ENCODE data around the gene PFDN2. TPM values are rescaled to one million over a fixed set of nuclear protein-coding genes. Genes with fewer than 3 reads are reported as not detected.

PFDN2 gene
- total and polyA plus RNA-seq, 10 of the 15 experiments (the other 5 are each of a cell fraction or from before 2014, with no cell fraction given): 30.0 to 141 (median 80.5) TPM

DNA sequence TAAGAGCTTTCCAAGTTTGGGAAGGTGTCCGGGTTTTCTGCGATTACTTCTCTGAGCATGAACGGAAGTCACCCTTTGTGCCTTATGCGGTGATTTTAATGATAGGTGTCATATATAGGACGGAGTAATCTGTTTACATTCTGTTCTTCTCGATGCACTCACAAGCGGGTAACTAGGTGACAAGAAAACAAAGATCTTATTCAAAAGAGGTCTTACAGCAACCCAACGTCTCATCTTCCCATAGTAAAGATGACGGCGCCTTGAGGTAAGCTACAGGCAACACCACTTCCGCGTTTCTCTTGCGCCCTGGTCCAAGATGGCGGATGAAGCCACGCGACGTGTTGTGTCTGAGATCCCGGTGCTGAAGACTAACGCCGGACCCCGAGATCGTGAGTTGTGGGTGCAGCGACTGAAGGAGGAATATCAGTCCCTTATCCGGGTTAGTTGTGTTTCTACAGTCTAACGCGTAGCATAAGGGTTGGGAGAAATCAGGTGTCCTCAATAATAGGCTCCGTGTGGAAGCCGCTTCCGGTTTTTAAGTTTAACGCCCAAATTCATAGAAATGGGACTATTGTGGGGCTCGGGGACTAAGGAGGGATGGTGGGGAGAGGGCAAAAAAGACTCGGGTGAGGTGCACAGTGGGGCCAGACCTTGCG, 36.0 kb upstream of the PFDN2 start, which contains the start of gene UFC1:
UFC1 (plus strand) TSS at position 297 of the 656 bp plus-strand sequence; CDS start at position 317, 20 bp downstream.
- Histone ChIP-seq H3K27me3 (replicated peaks in 1 of 2; ENCODE audit: control insufficient read depth in 2 of 2, insufficient read depth in 2 of 2, low read length in 1 of 2) (no peaks in the 10 kb centered on the region), H3K4me2 (ENCODE audit: control insufficient read depth, insufficient read depth) (peak within 1 kb of the TSS; percentile 77), H3K4me1 (ENCODE audit: control insufficient read depth, insufficient read depth, low read length) (peaks cover 10% of the 10 kb centered on the region), H3K9me3 (replicated peaks; ENCODE audit: control insufficient read depth, insufficient read depth, low read length) (no peaks in the 10 kb centered on the region), H3K36me3 (ENCODE audit: control insufficient read depth in 2 of 2, insufficient read depth in 2 of 2, low read length in 1 of 2) (peaks cover 0 to 6% of the 10 kb centered on the region in 2 experiments), H4K20me1 (ENCODE audit: control insufficient read depth, insufficient read depth) (no peaks in the 10 kb centered on the region), H3K9ac (ENCODE audit: control insufficient read depth, insufficient read depth, low read length) (peak within 1 kb of the TSS; percentile 99), H3K79me2 (ENCODE audit: control insufficient read depth, insufficient read depth, low read length) (peaks cover 16% of the 10 kb centered on the region), H3K4me3 (peak within 1 kb of the TSS; percentile 89), H2AFZ (ENCODE audit: control insufficient read depth, low read depth, low read length) (peak within 1 kb of the TSS; percentile 99), H3K27ac (ENCODE audit: control insufficient read depth, insufficient read depth) (peak within 1 kb of the TSS; percentile 98)
- peak; percentile 86 for FAIRE-seq
- intact Hi-C loops (cut with micrococcal nuclease; ENCODE audit: unreplicated experiment) (no loop called here), in situ Hi-C loops (cut with MboI) (no loop called here)
- DNase-seq (ENCODE audit: low read depth, low spot score): peak; percentile 83
- POLR2A ChIA-PET: interaction anchor here (0.7 to 2.0 kb wide), 11 partner anchors 14 to 470 kb away, joined by 3 to 16 read pairs (median 6); partner anchors contain the start of genes ARHGAP30, DEDD and TOMM40L
- CTCF ChIA-PET: interaction anchor here (0.6 to 4.6 kb wide), 5 partner anchors 11 to 108 kb away, joined by 3 to 38 read pairs (median 3); partner anchors contain the start of genes PPOX and USF1
- WGBS (ENCODE audit: insufficient coverage, insufficient replicate concordance, low lambda C conversion rate, missing lambda C conversion rate): under 1% methylated on average over 33 of the region's 33 CpGs
- BruUV-seq (replicated peaks): TSS peak; percentile 100
- RAD21 ChIA-PET (ENCODE audit: unreplicated experiment): interaction anchor here (1.3 to 1.6 kb wide), 3 partner anchors 12 to 108 kb away, joined by 4 to 6 read pairs (median 4); partner anchors contain the start of genes PPOX, TOMM40L and USF1
- ATAC-seq: peak; percentile 98
- SMC1A ChIA-PET (ENCODE audit: uncharacterized antibody, unreplicated experiment): interaction anchor here (0.7 to 1.9 kb wide), 8 partner anchors 12 to 156 kb away, joined by 3 to 8 read pairs (median 4); partner anchors contain the start of genes DEDD, PPOX and TOMM40L
- TF ChIP-seq KLF5 (IDR thresholded peaks at IDR 0.05; ENCODE audit: partially characterized antibody) (no peak), SIN3A (IDR thresholded peaks at IDR 0.05; ENCODE audit: low read depth, low read length) (peak; percentile 87), RB1 (IDR thresholded peaks at IDR 0.05; ENCODE audit: borderline replicate concordance) (peak; percentile 79; the same call in 1 of the 2 replicates), TCF12 (IDR thresholded peaks at IDR 0.05; ENCODE audit: low read depth, low read length) (0 out of 2 replicates have a peak, but pooled peaks have one; percentile 38), NFYA (IDR thresholded peaks at IDR 0.05; ENCODE audit: borderline replicate concordance, low read depth, low read length) (no peak), CREM (IDR thresholded peaks at IDR 0.05; ENCODE audit: low read depth) (peak; percentile 79), RFX5 (IDR thresholded peaks at IDR 0.05; ENCODE audit: low read depth, low read length) (0 out of 2 replicates have a peak, but pooled peaks have one; percentile 7), POU2F2 (IDR thresholded peaks at IDR 0.05; ENCODE audit: borderline replicate concordance, low read depth, low read length) (peak; percentile 71; the same call in 2 of the 3 replicates), SPI1 (IDR thresholded peaks at IDR 0.05; ENCODE audit: borderline replicate concordance, insufficient read depth, low read depth, low read length) (peak; percentile 66), TBL1XR1 (IDR thresholded peaks at IDR 0.05; ENCODE audit: low read depth, low read length) (0 out of 2 replicates have a peak, but pooled peaks have one; percentile 44), NR2C1 (IDR thresholded peaks at IDR 0.05) (peak; percentile 79), CBFB (IDR thresholded peaks at IDR 0.05; ENCODE audit: low read depth) (peak; percentile 85), CHD1 (IDR thresholded peaks at IDR 0.05; ENCODE audit: low read depth, low read length) (0 out of 2 replicates have a peak, but pooled peaks have one; percentile 51), BACH1 (IDR thresholded peaks at IDR 0.05; ENCODE audit: borderline replicate concordance) (no peak)
- TF ChIP-seq, protein P1, sequence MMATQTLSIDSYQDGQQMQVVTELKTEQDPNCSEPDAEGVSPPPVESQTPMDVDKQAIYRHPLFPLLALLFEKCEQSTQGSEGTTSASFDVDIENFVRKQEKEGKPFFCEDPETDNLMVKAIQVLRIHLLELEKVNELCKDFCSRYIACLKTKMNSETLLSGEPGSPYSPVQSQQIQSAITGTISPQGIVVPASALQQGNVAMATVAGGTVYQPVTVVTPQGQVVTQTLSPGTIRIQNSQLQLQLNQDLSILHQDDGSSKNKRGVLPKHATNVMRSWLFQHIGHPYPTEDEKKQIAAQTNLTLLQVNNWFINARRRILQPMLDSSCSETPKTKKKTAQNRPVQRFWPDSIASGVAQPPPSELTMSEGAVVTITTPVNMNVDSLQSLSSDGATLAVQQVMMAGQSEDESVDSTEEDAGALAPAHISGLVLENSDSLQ (IDR thresholded peaks at IDR 0.05): peak; percentile 43; the same call in 1 of the 2 replicates
- TF ChIP-seq, protein P2, sequence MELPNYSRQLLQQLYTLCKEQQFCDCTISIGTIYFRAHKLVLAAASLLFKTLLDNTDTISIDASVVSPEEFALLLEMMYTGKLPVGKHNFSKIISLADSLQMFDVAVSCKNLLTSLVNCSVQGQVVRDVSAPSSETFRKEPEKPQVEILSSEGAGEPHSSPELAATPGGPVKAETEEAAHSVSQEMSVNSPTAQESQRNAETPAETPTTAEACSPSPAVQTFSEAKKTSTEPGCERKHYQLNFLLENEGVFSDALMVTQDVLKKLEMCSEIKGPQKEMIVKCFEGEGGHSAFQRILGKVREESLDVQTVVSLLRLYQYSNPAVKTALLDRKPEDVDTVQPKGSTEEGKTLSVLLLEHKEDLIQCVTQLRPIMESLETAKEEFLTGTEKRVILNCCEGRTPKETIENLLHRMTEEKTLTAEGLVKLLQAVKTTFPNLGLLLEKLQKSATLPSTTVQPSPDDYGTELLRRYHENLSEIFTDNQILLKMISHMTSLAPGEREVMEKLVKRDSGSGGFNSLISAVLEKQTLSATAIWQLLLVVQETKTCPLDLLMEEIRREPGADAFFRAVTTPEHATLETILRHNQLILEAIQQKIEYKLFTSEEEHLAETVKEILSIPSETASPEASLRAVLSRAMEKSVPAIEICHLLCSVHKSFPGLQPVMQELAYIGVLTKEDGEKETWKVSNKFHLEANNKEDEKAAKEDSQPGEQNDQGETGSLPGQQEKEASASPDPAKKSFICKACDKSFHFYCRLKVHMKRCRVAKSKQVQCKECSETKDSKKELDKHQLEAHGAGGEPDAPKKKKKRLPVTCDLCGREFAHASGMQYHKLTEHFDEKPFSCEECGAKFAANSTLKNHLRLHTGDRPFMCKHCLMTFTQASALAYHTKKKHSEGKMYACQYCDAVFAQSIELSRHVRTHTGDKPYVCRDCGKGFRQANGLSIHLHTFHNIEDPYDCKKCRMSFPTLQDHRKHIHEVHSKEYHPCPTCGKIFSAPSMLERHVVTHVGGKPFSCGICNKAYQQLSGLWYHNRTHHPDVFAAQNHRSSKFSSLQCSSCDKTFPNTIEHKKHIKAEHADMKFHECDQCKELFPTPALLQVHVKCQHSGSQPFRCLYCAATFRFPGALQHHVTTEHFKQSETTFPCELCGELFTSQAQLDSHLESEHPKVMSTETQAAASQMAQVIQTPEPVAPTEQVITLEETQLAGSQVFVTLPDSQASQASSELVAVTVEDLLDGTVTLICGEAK (IDR thresholded peaks at IDR 0.05; ENCODE audit: borderline replicate concordance): peak; percentile 99
